Hair follicular keratinocyte (primary cell): ENCODE measurements around the gene GAD2. TPM values are rescaled to one million over a fixed set of nuclear protein-coding genes. Genes with fewer than 3 reads are reported as not detected.

Experiments used
- total RNA-seq: library from RNA; depleted of rRNA; stranded (reverse); fragments of >200 nt; gene quantifications from 2 replicates; pipeline ENCODE4 v1.2.3, GENCODE V29; 2015

Gene GAD2
- not detected in 2 replicates for total RNA-seq

DNA sequence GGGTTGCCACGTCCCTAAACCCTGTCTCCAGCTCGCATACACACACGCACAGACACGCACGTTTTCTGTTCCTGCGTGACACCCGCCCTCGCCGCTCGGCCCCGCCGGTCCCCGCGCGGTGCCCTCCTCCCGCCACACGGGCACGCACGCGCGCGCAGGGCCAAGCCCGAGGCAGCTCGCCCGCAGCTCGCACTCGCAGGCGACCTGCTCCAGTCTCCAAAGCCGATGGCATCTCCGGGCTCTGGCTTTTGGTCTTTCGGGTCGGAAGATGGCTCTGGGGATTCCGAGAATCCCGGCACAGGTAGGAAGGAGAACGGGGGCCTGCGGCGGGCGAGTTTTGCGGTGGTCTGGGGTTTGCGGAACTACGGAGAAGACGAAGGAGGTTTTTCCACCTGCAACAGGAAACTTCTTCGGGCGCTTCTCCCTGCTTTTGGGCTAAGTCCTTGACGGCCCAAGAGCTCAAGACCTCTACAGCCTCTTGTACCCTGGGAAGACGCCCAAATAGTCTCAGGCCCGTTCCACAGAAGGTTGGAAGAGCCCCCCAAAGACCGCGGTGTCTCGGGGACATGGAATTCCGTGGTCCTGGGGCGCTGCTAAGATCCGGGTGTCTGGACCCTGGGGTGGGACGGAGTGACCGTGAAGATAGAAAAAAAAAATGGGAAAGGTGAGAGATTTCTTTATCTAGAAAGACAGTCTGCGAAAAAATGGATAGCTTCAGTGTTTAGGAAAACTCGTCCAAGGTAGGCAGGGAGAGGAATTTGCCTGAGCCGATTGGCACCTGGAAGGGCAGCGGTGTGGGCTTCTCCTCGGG is at the start of gene GAD2:
Gene GAD2, plus strand, starts transcription at position 190 of the 811 bp plus-strand sequence. Its CDS starts 36 bp downstream, at position 226.

Other genes with a start within 250 kb of the GAD2 start
- not detected in 2 replicates for gene APBB1IP, start 221.6 kb downstream of the GAD2 start, total RNA-seq